HUES48 (cell line): ENCODE measurements around the gene MICAL3.
"Not testable (repeated sequence)": the region's sequence is repeated elsewhere in the genome, so short reads cannot be mapped to it uniquely, and the experiment has no call there.

Experiments
- H3K27ac ChIP-seq: one replicate; pipeline ENCODE4 v1.7.0; 2013; ENCODE audit warnings: low read depth, low read length, inconsistent platforms
- H3K27me3 ChIP-seq: 2 replicates; pipeline ENCODE4 v1.6.1; 2013; ENCODE audit warnings: mild to moderate bottlenecking, low read length; ENCODE audit not compliant: control insufficient read depth, insufficient read depth
- H3K36me3 ChIP-seq: 2 replicates; pipeline ENCODE4 v1.6.1; 2013; ENCODE audit warnings: low read length; ENCODE audit not compliant: control insufficient read depth, insufficient read depth
- H3K4me1 ChIP-seq: 2 replicates; pipeline ENCODE4 v1.6.1; 2013; ENCODE audit warnings: mild to moderate bottlenecking, low read length; ENCODE audit not compliant: control insufficient read depth, insufficient read depth
- H3K4me3 ChIP-seq: 2 replicates; pipeline ENCODE4 v1.5.1; 2013; ENCODE audit warnings: mild to moderate bottlenecking, low read depth, low read length
- H3K9ac ChIP-seq: 2 replicates; pipeline ENCODE4 v1.6.1; 2013; ENCODE audit warnings: mild to moderate bottlenecking, low read depth, low read length, moderate library complexity
- H3K9me3 ChIP-seq: 2 replicates; pipeline ENCODE4 v1.6.1; 2013; ENCODE audit warnings: low read length; ENCODE audit not compliant: control insufficient read depth, insufficient read depth

MICAL3 gene

DNA sequence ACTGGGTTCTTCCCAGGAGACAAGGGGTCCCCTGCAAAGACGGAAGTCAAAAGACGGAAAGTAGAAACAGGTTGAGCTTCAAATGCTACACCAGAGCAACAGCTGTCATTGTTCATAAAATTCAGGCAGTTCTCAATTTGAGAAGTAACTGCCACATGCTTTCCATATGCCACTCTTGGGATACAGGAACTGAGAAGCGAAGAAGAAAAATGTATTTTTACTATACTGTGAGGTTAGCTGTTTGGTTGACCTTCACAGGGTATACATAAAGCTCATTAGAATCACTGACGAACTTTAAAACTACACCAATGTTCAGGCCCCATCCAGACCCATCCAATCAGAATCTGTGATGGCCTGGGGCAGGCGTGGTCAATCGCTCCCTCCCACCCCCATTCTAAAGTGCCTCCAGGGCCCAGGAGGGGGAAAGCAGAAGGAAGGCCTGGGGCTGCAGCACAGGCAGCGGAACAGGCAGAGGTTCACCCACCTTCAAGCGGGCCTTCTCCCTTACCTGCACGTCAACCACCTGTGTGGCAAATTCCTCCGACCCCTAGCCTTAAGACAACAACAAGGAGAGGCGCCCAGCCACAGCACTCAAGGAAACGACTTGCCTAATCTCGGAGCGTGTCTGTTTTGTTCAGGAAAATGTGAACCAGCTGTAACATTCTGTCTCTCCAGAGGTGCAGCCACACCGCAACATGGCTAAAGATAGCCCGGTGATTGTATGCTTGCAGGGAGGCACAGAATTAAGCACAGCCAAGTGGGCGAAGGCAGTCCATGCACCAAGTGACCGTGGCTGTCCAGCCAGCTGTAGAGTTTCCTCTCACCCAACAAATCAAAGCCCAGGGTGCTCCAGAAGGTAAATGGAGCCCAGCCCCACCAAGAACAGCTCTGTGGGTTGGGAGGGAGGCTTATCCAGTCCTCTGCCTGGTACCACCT is 82.6 kb downstream of the MICAL3 start:
- H3K4me1 ChIP-seq: peaks cover 45% of the 10 kb centered on the region
- H3K27ac ChIP-seq: no peak overlapping the region

DNA sequence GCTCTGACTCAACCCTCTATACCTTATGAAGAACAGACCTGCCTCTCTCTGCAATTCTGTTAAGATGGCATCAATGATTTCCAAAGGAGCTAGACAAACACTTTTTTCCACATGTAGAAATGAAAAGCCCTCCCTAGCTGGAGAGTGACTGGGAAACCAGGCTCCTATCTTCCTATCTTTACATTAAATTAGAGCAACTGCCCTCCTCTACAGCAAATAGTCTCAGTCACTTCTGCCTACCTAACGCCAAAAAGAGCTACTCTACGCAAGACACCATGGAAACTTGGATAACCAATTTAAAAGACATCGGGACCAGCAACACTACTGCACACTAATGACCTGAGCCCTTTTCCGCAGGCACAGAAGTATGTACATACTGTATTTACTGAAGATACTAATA is 84.8 kb downstream of the MICAL3 start:
- no peaks in the 10 kb centered on the region for H3K36me3 ChIP-seq
- no peak overlapping the region for H3K9ac ChIP-seq
- H3K4me1 ChIP-seq: peaks cover 27% of the 10 kb centered on the region
- no peak overlapping the region for H3K27ac ChIP-seq
- H3K27me3 ChIP-seq: no peaks in the 10 kb centered on the region
- H3K4me3 ChIP-seq: no peak overlapping the region
- no peaks in the 10 kb centered on the region for H3K9me3 ChIP-seq

More for the DNA sequence above, 82.6 kb downstream of the MICAL3 start:
- H3K36me3 ChIP-seq: no peaks in the 10 kb centered on the region
- H3K9me3 ChIP-seq: no peaks in the 10 kb centered on the region
- no peaks in the 10 kb centered on the region for H3K27me3 ChIP-seq
- no peak overlapping the region for H3K9ac ChIP-seq
- no peak overlapping the region for H3K4me3 ChIP-seq

DNA sequence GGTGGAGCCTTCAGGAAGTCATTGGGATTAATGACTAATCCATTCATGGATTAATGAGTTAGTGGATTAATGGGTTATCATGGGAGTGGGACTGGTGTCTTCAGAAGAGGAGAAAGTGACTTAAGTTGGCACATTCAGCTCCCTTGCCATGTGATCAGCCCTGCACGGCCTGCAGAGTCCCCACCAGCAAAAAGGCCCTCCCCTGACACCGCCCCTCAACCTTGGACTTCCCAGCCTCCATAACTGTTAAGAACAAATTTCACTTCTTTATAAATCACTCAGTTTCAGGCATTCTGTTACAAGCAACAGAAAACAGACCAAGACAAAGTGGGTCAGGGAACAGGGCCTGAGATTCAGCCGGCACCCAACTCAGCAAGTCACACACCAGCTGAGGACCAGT is 85.3 kb downstream of the MICAL3 start:
- H3K4me3 ChIP-seq: no peak overlapping the region
- no peaks in the 10 kb centered on the region for H3K27me3 ChIP-seq
- H3K9me3 ChIP-seq: no peaks in the 10 kb centered on the region
- no peak overlapping the region for H3K27ac ChIP-seq
- peaks cover 22% of the 10 kb centered on the region for H3K4me1 ChIP-seq
- H3K36me3 ChIP-seq: no peaks in the 10 kb centered on the region
- H3K9ac ChIP-seq: no peak overlapping the region

DNA sequence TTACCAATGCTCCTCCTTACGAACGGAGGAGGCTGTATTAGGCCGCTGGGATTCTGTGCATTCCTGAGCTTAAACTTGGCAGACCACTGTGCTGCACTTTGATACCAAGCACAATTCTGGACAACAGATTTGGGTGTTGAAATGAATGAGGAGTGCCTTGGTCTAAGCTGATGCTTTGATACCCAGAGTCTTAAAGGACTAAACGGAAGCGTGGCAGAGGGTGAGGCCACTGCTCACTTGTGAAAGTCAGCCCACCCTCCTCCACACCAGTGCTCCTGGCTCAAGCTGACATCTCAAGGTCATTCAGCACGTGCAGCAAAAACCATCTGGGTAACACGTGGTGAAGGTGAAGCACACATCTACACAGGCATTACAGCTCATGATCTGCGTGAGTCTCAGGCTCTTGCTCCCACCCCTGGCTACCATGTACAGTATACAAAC is 85.9 kb downstream of the MICAL3 start:
- Histone ChIP-seq H3K27me3 (no peaks in the 10 kb centered on the region), H3K4me3 (no peak overlapping the region), H3K9ac (no peak overlapping the region), H3K36me3 (no peaks in the 10 kb centered on the region), H3K4me1 (peaks cover 17% of the 10 kb centered on the region), H3K9me3 (no peaks in the 10 kb centered on the region), H3K27ac (no peak overlapping the region)

DNA sequence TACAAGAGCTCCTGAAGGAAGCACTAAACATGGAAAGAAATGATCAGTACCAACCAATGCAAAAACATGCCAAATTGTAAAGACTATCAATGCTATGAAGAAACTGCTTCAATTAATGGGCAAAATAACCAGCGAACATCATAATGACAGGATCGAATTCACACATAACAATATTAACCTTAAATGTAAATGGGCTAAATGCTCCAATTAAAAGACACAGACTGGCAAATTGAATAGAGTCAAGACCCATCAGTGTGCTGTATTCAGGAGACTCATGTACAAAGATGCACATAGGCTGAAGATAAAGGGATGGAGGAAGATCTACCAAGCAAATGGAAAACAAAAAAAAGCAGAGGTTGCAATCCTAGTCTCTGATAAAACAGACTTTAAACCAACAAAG is 91.9 kb downstream of the MICAL3 start:
- H3K4me3 ChIP-seq, H3K36me3 ChIP-seq, H3K9me3 ChIP-seq, H3K27ac ChIP-seq, H3K4me1 ChIP-seq, H3K9ac ChIP-seq, H3K27me3 ChIP-seq: not testable (repeated sequence)

DNA sequence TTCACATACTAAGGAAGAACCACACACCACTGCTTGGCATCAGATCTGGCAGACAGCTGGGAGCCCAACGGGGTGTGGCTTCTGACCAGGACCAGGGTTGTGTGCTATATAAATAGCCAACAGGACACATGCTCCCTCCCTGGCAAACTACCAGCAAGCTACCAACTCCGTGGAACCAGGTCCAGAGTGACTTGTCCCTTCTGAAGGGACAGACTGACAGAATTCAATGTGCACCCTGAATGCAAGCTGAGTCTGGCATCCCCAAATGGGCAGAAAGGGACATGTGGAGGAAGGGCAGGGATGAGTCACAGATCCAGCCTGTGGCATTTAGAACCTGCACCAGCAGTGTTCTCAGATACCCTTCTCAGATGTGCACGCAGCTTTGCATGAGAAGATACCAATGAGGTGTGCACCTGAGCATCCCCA is 92.9 kb downstream of the MICAL3 start:
- Histone ChIP-seq H3K4me3 (no peak overlapping the region), H3K9me3 (no peaks in the 10 kb centered on the region), H3K4me1 (no peaks in the 10 kb centered on the region), H3K36me3 (no peaks in the 10 kb centered on the region), H3K9ac (no peak overlapping the region), H3K27me3 (no peaks in the 10 kb centered on the region), H3K27ac (no peak overlapping the region)

DNA sequence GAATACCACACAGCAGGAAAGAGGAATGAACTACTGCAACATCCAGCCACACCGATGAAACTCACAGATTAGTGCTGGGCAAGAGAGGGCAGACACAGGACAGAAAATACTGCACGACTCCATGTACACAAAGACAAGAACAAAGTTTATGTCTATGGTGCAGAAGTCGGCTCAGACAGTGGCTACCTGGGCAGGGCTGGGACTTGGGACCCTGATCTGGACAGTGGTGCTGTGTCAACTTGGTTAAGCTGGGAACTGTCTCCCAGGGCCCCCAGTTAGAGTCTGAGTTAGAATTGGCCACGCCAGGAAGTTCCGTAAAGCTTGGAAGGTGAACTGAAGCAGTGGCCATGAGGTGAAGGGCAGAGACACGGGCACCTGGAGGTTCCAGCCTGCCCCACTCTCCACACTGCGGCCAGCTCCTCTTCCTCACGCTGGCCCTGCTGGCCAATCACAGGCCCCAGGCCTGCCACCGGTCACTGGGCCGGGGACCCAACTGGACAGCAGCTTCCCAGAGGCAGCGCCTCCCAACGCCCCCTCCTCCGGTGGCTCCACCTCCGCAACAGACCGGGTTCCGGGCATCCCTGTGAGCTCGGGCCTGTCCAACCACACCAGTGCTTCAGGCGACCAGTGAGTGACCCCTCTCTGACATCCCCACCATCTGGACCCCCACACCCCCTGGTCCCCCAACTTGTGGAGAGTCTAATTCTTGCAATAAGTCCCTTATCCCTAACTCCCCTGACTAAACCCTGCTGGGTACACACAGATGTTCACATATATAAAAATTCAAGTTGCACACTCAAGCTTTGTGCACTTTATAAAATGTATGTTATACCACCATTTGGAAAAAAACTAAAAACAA is 93.7 kb downstream of the MICAL3 start:
- Histone ChIP-seq H3K9me3 (no peaks in the 10 kb centered on the region), H3K4me3 (no peak overlapping the region), H3K4me1 (no peaks in the 10 kb centered on the region), H3K27ac (no peak overlapping the region), H3K9ac (no peak overlapping the region), H3K36me3 (no peaks in the 10 kb centered on the region), H3K27me3 (no peaks in the 10 kb centered on the region)

DNA sequence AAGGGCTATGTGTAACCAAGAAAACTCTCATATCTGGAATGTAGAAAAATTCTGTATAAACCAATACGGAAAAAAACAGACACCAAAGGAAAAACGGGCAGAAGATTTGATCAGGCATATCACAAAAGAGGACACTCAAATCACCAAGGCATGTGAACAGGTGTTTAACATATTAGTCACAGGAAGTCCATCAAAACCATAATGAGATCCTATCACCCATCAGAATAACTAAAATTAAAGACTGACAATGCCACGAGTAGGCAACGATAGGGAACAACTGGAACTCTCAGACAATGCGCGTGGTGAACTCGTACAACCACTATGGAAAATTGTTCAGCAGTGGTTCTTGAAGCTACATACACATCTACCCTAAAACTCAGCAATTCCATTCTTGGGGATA is 94.5 kb downstream of the MICAL3 start:
- no peak overlapping the region for H3K27ac ChIP-seq
- no peak overlapping the region for H3K9ac ChIP-seq
- H3K9me3 ChIP-seq: no peaks in the 10 kb centered on the region
- no peak overlapping the region for H3K4me3 ChIP-seq
- H3K27me3 ChIP-seq: no peaks in the 10 kb centered on the region
- H3K4me1 ChIP-seq: no peaks in the 10 kb centered on the region; the same call in 1 of the 2 replicates
- no peaks in the 10 kb centered on the region for H3K36me3 ChIP-seq

DNA sequence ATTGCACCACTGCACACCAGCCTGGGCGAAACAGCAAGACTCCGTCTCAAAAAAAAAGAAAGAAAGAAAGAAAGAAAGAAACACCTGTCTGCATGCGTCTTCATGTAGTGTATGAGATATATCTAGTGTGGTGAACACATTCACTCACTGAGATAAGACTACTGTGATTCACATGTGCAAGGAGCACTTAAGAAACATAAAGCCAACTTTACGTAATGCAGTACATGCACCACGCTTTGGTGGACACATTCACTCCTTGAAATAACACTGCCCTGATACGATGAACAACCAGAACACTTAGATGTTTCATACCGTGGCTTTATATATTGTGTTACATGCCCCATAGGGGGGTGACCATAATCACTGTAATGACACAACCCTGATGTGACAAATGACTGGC is 96.0 kb downstream of the MICAL3 start:
- no peak overlapping the region for H3K9ac ChIP-seq
- no peaks in the 10 kb centered on the region for H3K27me3 ChIP-seq
- H3K4me3 ChIP-seq: no peak overlapping the region
- no peaks in the 10 kb centered on the region for H3K9me3 ChIP-seq
- peaks cover 3% of the 10 kb centered on the region; the same call in 1 of the 2 replicates for H3K4me1 ChIP-seq
- H3K27ac ChIP-seq: no peak overlapping the region
- no peaks in the 10 kb centered on the region for H3K36me3 ChIP-seq

DNA sequence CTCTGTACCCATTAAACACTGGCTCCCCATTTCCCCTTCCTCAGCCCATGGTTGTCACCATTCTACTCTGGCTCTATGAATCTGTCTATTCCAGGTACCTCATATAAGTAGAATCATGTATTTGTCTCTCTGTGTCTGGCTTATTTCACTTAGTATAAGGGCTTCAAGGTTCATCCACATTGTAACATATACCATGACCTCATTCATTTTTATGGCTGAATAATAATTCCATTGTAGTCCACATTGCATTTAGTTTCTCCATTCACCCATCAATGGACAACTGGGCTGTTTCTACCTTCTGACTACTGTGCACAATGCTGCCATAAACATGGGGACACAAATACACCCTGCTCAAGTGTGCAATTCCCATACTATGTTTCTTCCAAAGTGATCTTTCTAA is 97.3 kb downstream of the MICAL3 start:
- no peak overlapping the region for H3K27ac ChIP-seq
- H3K27me3 ChIP-seq: no peaks in the 10 kb centered on the region
- no peak overlapping the region for H3K4me3 ChIP-seq
- no peaks in the 10 kb centered on the region for H3K9me3 ChIP-seq
- H3K9ac ChIP-seq: no peak overlapping the region
- H3K4me1 ChIP-seq: peaks cover 16% of the 10 kb centered on the region
- no peaks in the 10 kb centered on the region for H3K36me3 ChIP-seq

DNA sequence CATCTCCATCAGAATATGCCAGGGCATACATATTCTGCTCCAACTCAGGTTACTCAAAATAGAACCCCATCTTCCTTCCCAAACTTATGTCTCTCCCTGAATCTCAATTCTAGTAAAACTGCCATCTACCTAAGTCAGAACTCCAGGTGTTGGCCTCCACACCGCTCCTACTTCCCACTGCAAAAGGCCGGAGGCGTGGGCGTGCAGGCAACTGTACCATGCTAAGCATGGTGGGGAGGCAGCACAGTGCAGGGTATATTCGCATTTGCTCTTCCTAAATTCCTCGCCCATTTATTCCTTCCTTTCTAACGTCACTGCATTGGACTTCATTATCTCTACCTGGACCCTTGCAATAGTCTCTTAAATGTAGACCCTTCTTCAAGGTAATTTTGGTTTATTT is 97.8 kb downstream of the MICAL3 start:
- H3K27ac ChIP-seq: no peak overlapping the region
- H3K4me1 ChIP-seq: peaks cover 20% of the 10 kb centered on the region
- H3K27me3 ChIP-seq: no peaks in the 10 kb centered on the region
- H3K4me3 ChIP-seq: no peak overlapping the region
- H3K9ac ChIP-seq: no peak overlapping the region
- no peaks in the 10 kb centered on the region for H3K9me3 ChIP-seq
- H3K36me3 ChIP-seq: no peaks in the 10 kb centered on the region
